NAMALWA (cell line): ENCODE measurements around the gene ARMC10.
A peak's percentile ranks its signal among the peaks of the same experiment; 100 is the strongest.
"Not testable (repeated sequence)": the region's sequence is repeated elsewhere in the genome, so short reads cannot be mapped to it uniquely, and the experiment has no call there.

Experiments used
- DNase-seq: peaks from one replicate; pipeline ENCODE4 v3.0.0-alpha.2; 2015; ENCODE audit warnings: low spot score

Gene ARMC10

DNA sequence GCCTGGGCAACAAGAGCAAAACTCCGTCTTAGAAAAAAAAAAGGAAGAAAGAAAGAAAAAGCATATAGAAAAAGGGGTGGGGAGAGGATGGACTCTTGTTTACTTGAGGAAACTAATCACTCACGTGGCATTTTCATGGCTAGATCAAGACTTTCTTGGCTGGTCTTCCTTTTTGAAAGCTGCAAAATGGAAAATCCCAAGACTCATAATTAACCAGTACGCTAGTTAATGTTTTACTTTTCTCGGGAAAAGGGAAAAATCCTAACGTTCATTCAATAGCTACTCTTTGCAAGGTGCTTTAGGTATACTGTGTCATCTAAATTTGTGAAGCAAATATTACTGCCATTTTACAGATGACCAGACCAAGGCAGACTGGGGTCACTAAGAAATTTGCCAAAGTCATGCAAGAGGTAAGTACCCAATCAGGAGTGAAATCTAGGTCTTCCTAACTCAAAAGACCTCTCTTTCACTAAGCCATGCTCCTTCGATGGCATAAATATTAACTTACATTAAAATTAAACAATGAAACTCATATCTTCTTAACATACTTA lies 49.6 kb downstream of the ARMC10 start:
- no peak for DNase-seq

- no peak for DNase-seq
These were observed 52.1 kb downstream of the ARMC10 start for GRCh38 chr7:103127006-103127405.

DNA sequence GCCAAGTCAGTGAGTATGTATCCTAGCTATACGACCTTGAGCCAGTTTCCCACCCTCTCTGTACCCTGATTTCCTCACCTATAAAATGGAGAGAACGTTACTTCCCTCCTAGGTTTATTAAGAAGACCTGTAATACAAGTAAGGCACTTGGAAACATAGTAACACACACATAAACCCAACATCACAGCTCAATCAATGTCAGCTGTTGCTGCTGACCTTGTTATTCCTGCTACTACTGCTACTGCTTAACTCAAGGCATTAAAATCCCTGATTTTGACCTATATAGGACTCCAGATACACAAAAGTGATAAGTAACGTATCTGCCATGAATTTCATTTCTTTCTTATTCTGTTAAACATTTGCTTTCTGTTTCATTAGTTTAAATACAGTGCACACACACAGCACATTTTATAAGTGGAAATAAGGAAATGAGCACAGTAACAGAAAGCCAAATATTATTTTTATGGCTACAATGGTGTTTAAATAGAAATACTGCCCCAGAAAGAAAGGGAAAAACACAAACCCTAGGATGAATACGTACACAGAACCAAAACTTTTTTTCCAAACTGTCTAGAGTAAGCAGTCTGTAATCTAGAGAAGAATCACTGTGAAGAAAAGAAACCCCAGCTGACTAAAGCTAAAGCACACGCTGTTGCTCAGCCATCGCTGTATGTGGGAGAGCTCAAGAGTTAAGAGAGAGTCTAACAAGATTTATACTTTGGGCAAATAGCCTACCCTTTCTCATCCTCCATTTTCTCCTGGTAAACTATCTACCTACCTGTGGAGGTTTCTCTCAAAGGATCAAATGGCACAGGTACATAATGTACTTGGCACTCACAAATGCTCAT lies 55.0 kb downstream of the ARMC10 start:
- DNase-seq, result no peak

DNA sequence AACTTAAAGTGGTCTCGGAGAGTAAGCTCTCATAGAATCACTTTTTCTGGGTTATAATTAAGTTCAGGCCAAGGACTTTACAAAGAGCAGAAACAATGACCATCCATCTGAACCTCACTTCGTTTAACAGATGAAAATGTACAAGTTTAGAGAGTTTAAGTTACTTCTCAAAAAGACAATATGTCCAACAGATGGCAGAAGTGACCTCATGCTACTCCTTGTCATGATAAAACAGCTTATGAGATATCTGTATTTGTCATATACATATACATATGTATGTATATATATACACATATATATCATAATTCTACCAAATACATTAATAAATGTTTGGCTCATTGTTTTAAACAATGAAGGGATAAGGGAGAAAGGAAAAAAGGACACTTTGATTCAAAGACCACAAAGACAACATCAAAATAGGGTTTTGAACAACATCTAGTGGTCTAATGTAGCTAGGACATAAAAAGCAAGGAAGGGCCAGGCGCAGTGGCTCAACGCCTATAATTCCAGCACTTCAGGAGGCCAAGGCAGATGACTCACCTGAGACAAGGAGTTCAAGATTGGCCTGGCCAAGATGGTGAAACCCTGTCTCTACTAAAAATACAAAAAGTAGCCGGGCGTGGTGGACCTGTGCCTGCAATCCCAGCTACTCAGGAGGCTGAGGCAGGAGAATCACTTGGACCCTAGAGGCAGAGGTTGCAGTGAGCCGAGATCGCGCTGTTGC lies 56.1 kb downstream of the ARMC10 start:
- DNase-seq, result no peak

DNA sequence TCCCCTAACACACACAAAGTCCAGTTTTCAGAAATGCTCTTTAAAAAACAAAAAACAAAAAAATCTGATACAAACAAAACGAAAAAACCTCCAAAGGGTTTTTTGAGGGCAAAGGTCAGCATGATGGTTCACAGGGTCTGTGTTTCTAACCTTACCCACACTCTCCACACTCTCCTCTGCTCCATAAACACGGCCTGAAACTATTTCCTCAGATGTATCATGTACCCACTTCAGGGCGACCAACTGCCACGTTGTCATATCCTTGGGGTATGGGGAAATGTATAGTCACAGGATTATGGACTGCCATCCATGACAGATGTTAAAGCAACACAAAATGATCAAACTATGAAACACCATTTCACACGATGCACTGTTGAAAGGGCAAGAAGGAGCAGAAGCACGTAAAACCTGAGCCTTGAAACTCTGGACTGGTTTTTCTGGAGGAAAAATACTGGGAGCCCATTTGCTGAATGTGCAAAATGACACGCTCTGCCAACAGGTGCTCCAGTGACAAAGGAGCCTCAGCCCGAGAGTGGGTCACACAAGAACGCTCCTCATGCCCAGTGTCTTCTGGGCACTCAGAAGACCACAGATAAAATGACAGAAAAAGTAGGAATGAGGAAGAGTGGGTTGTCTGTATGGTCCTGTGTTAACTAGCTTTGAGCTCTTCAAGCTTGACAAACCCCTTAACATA lies 58.2 kb downstream of the ARMC10 start:
- no peak for DNase-seq

DNA sequence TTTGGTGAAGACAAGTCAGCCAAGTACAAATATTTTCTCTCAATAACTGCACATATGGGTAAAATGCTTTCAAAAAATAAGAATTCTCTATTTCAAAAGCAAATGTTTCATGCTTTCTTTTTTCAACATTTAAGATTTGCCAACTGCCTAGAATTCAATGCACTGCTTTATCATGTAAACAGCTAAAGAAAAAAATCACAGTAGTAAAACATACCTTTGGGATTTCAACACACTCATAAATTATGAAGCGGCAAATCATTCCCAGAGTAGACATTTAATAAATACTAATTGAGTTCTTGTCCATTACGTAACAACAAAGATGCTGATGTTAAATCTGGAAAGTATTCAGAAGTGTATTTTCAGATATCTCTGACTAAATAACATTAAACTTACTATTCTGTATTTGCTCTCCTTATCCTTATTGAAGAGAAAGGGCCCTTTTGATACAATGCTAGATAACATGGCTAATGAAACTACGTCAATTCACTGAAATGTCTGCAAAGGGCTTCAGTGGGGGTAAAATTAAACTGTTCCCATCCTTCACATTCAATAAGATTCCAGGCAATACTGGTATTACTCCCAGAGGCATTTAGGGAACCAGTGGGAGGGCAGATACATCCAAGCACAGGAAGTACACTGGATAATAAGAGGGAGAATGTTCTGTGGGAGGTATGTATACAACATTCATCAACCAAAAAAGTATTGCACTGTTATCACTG lies 60.1 kb downstream of the ARMC10 start:
- no peak for DNase-seq

GRCh38 chr7:103140061-103140460 lies 65.1 kb downstream of the ARMC10 start:
- DNase-seq, result no peak

DNA sequence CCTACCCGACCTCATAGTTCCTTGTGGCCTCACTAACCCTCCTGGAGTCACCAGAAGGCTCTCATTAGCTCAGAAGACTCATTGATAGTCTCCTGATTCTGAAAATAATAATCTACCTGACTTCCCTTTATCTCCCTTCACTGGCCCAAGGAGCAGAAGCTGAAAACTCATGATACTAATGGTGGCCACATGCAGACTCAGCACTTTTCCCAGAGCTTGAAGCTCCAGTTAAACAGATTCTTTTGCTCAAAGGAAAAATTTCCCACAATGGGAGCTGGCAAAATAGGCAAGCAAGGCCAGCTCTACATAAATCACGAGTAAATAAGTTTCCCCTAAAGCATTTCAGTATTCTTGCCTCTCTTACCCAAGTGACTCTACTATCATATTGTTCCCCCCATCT lies 65.7 kb downstream of the ARMC10 start:
- DNase-seq, result no peak

DNA sequence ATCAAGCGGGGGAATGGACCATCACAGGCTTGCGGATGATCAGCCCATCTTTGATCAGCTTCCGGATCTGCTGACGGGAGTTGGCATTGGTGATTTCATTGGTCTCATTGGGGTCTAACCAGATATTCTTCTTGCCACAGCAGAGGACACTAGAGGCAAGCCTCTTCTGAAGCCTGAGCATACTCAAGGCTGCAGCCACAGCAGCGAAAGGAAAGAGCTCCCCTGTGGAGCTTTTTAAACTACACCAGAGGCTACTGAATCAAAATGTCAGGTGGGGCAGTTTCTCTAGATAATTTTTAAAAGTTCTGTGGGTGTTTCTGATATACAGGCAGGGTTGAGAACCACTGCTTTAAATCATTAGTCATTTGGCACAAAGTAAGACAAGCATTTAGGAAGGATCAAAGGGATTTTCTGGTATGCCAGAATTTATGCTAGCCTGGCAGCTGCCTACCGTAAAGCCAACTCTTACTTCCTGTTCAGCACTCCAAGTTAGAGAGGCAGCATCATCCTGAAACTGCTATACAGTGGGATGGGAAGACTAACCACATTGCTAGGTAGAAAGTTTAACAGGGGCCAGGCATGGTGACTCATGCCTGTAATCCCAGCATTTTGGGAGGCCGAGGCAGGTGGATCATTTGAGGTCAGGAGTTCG lies 66.9 kb downstream of the ARMC10 start:
- DNase-seq, result no peak

DNA sequence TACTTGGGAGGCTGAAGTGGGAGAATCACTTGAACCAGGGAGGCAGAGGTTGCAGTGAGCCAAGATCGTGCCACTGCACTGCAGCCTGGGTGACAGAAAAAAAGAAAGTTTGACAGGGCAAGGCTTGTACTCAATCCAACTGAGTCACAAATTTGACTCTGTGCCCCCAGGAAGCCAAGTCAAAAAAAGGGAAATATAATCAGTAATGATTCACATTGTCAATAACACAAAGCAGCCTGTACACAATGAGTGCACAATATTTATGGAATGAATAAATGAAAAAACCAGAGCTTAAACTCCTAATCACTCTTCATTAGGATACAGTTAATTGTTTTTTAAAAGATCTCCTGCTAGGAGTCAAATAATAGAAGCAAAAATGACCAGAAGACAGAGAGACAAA lies 67.6 kb downstream of the ARMC10 start:
- DNase-seq, result no peak

DNA sequence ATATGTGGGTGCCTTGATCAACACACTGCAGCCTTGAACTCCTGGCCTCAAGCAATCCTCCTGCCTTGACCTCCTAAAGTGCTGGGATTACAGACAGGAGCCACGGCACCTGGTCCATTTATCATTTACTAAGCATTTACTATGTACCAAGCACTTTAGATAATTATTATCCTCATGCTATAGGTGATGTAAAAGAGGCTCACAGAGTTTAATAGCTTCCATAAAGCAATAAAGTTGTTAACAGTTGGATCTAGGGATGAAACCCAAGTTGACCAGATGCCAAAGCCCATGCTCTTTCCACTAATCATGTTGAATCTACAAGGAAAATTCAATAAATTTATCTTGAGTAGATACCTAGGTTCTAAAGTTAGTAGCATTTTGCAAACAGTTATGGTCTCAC lies 68.9 kb downstream of the ARMC10 start:
- no peak for DNase-seq

DNA sequence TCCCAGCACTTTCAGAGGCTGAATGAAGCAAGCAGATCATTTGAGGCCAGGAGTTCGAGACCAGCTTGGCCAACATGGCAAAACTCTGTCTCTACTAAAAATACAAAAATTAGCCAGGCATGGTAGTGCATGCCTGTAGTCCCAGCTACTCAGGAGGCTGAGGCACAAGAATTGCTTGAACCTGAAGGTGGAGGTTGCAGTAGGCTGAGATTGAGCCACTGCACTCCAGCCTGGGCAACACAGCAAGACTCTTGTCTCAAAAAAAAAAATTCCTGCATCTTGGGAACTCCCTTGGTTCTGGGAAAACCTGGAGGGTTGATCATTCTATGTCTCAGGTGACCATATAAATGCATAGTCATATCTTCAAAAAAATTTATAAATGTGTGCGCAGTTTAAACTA lies 69.8 kb downstream of the ARMC10 start:
- not testable (repeated sequence) for DNase-seq

DNA sequence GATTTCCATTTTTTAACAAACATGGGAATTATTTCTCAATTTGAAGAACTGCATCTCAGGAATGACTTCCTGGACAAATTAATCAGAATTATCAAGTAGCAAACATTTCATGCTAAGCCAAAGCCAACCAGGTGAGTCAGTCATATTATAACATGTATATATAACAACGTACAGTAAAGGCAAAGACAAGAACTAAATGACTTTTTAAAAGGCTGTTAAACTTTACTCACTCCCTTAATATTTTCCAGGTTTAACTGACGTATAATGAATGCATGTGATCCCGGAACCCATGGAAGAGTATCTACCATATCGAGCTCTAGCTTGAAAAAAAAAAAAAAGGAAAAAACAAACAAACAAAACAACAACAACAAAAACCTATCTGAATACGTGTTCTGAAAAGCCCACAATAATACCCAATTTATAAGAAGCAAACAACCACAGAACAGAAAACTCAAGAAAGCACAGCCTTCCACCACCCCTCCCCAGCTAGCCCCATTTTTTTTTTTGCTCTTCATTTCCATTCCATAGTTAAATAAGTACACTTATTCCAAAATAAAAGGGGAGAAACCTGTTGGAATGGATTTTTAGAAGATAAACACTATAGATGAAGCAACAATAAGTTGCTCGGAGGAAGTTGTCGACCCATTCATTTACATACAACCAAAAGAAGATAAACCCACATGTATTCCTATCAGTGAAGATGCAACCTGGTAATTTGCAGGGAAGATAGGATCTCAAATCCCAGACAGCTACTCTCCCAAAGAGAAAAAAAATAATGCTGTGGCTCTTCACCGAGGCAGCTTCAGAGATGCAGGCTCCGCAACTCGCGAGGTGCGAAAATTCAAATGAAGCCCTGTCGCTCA lies 73.4 kb downstream of the ARMC10 start:
- DNase-seq, result peak; percentile 24
